ENCODE data around the gene FCHO2.
A peak's percentile ranks its signal among the peaks of the same experiment; 100 is the strongest.

FCHO2 gene

GRCh38 chr5:73117088-73117740, 161.4 kb downstream of the FCHO2 start:
- DNase-seq, result no peak

GRCh38 chr5:73118391-73118973, 162.6 kb downstream of the FCHO2 start:
- DNase-seq, result no peak

- DNase-seq, result no peak
Observed at GRCh38 chr5:73119451-73120157, 163.8 kb downstream of the FCHO2 start.

GRCh38 chr5:73120222-73121118, 164.6 kb downstream of the FCHO2 start, which contains the start of gene TMEM171:
TMEM171 (plus strand) TSS chr5:73120575; CDS start chr5:73123374, 2,799 bp downstream.
- no peak for DNase-seq

- no peak for DNase-seq
Observed at GRCh38 chr5:73121119-73121463, 165.2 kb downstream of the FCHO2 start.

- DNase-seq, result no peak
Observed at GRCh38 chr5:73122875-73123810, 167.3 kb downstream of the FCHO2 start.

- DNase-seq, result no peak
Observed at GRCh38 chr5:73125289-73125688, 169.4 kb downstream of the FCHO2 start.

- no peak for DNase-seq
Observed at GRCh38 chr5:73126381-73126780, 170.5 kb downstream of the FCHO2 start.

GRCh38 chr5:73126957-73127356, 171.1 kb downstream of the FCHO2 start:
- no peak for DNase-seq

GRCh38 chr5:73129143-73129542, 173.3 kb downstream of the FCHO2 start:
- no peak for DNase-seq

- DNase-seq, result no peak
Observed at GRCh38 chr5:73130811-73131210, 175.0 kb downstream of the FCHO2 start.

- no peak for DNase-seq
Observed at GRCh38 chr5:73131711-73132425, 176.0 kb downstream of the FCHO2 start.

- DNase-seq, result no peak
Observed at GRCh38 chr5:73132759-73133158, 176.9 kb downstream of the FCHO2 start.

- no peak for DNase-seq
Observed at GRCh38 chr5:73135021-73135420, 179.2 kb downstream of the FCHO2 start.

- peak; percentile 47 for DNase-seq
Observed at GRCh38 chr5:73135429-73136054, 179.7 kb downstream of the FCHO2 start.

GRCh38 chr5:73136055-73136562, 180.3 kb downstream of the FCHO2 start:
- no peak for DNase-seq

GRCh38 chr5:73137563-73138530, 182.0 kb downstream of the FCHO2 start:
- no peak for DNase-seq

GRCh38 chr5:73139485-73139884, 183.6 kb downstream of the FCHO2 start:
- no peak for DNase-seq
